ENCODE measurements around the gene RBM5. TPM values are rescaled to one million over a fixed set of nuclear protein-coding genes. Genes with fewer than 3 reads are reported as not detected.

RBM5 gene
- total RNA-seq, 1 experiment from 2014 or later, result 95.6 TPM

DNA sequence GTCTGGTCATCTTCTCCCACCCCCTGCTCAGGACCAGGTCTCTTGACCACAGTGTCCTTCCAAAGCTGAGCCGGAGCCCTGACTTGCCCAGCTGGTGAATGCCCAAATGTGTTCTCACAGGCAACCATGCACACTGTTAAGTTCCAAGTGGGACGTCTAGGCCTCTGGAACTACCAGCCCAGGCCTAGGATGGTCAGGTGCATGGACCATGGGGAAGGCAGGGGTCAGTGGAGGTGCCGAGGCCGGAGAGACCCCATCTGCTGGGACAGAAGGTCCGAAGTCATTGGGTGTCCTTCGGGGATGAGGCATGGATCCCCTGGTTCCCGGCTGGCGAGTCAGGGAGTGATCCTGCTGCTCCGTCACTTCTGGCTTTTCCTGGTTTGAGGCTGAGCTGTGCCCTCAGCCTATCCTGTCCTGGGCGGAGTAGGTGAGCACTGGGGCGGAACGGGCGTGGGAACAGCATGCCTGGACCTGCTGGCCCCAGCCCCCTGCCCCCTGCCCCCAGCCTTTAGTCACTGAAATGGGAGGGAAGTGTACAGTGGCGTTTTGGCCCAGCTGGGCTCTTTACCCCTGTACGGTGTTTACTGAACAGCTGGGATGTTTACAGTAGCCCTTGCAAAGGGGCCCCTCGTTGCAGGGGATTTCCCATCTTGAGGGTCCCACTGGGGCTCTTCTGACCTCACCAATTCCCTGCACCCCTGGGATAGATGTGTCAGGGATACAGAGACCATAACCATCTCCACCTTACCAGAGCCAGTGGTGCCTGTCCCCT lies 78.5 kb downstream of the RBM5 start:
- DNase-seq (ENCODE audit: low read depth, low spot score), result no peak
- in situ Hi-C loops (cut with HindIII; ENCODE audit: low pct_unique_long_range_greater_than_20kb, low sequenced_read_pairs), result no loop called here

- in situ Hi-C loops (cut with HindIII; ENCODE audit: low pct_unique_long_range_greater_than_20kb, low sequenced_read_pairs), result no loop called here
Observed at GRCh38 chr3:50167841-50168209, 79.1 kb downstream of the RBM5 start.

DNA sequence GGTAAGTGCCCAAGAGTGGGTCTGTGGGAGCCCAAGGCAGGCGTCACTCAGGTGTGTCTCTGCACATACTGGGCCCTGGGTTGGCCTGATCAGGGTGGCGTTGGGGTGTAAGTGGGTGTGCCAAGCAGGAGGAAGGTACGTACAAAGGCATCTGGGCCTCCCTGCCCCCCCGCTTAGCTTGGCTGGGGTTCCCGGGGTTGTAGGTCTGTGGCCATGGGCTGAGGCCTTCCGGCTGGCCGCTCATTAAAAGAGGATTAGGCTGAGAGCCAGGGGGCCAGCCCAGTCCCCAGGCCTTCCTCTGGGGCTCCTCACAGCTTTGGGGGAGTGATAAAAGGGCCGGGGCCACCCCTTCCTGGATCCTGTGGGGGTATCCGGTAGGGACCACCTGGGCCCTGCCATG lies 79.7 kb downstream of the RBM5 start:
- DNase-seq (ENCODE audit: low read depth, low spot score), result no peak
- in situ Hi-C loops (cut with HindIII; ENCODE audit: low pct_unique_long_range_greater_than_20kb, low sequenced_read_pairs), result no loop called here

More at GRCh38 chr3:50167841-50168209, 79.1 kb downstream of the RBM5 start:
- no peak for DNase-seq (ENCODE audit: low read depth, low spot score)

Other genes starting within 250 kb of the RBM5 start
- gene TRAIP, start 232.4 kb upstream of the RBM5 start, total RNA-seq (2014; rRNA removed; shearing (Covaris generic)), result 6.1 TPM in 2 replicates
- gene CAMKV, start 219.0 kb upstream of the RBM5 start, total RNA-seq (2014; rRNA removed; shearing (Covaris generic)), result 0.32 and 0.58 TPM in 2 replicates
- gene MST1R, start 185.0 kb upstream of the RBM5 start, total RNA-seq (2014; rRNA removed; shearing (Covaris generic)), result not detected in 2 replicates
- 8.0 and 9.4 TPM in 2 replicates for gene MON1A, start 159.1 kb upstream of the RBM5 start, total RNA-seq (2014; rRNA removed; shearing (Covaris generic))
- gene RBM6, start 148.8 kb upstream of the RBM5 start, total RNA-seq (2014; rRNA removed; shearing (Covaris generic)), result 27.4 and 34.2 TPM in 2 replicates
- gene SEMA3F, start 66.4 kb downstream of the RBM5 start, total RNA-seq (2014; rRNA removed; shearing (Covaris generic)), result 1.5 and 2.5 TPM in 2 replicates
- not detected in 2 replicates for gene GNAT1, start 102.7 kb downstream of the RBM5 start, total RNA-seq (2014; rRNA removed; shearing (Covaris generic))
- 0.13 and 0.42 TPM in 2 replicates for gene SLC38A3, start 116.4 kb downstream of the RBM5 start, total RNA-seq (2014; rRNA removed; shearing (Covaris generic))
- gene GNAI2, start 147.3 kb downstream of the RBM5 start, total RNA-seq (2014; rRNA removed; shearing (Covaris generic)), result 73.8 and 77.3 TPM in 2 replicates
- 0.85 and 0.96 TPM in 2 replicates for gene SEMA3B, start 180.2 kb downstream of the RBM5 start, total RNA-seq (2014; rRNA removed; shearing (Covaris generic))
- gene LSMEM2, start 190.2 kb downstream of the RBM5 start, total RNA-seq (2014; rRNA removed; shearing (Covaris generic)), result not detected in 2 replicates
- 80.5 and 80.7 TPM in 2 replicates for gene IFRD2, start 203.5 kb downstream of the RBM5 start, total RNA-seq (2014; rRNA removed; shearing (Covaris generic))
- 4.1 and 5.7 TPM in 2 replicates for gene HYAL3, start 210.5 kb downstream of the RBM5 start, total RNA-seq (2014; rRNA removed; shearing (Covaris generic))
- 4.2 and 4.6 TPM in 2 replicates for gene NAA80, start 210.5 kb downstream of the RBM5 start, total RNA-seq (2014; rRNA removed; shearing (Covaris generic))
- 0.24 and 1.1 TPM in 2 replicates for gene HYAL1, start 214.7 kb downstream of the RBM5 start, total RNA-seq (2014; rRNA removed; shearing (Covaris generic))
- gene HYAL2, start 233.8 kb downstream of the RBM5 start, total RNA-seq (2014; rRNA removed; shearing (Covaris generic)), result 78.5 and 86.4 TPM in 2 replicates
- gene TUSC2, start 239.3 kb downstream of the RBM5 start, total RNA-seq (2014; rRNA removed; shearing (Covaris generic)), result 32.4 and 34.4 TPM in 2 replicates